ENCODE measurements around the gene VAV2.

VAV2 gene

DNA sequence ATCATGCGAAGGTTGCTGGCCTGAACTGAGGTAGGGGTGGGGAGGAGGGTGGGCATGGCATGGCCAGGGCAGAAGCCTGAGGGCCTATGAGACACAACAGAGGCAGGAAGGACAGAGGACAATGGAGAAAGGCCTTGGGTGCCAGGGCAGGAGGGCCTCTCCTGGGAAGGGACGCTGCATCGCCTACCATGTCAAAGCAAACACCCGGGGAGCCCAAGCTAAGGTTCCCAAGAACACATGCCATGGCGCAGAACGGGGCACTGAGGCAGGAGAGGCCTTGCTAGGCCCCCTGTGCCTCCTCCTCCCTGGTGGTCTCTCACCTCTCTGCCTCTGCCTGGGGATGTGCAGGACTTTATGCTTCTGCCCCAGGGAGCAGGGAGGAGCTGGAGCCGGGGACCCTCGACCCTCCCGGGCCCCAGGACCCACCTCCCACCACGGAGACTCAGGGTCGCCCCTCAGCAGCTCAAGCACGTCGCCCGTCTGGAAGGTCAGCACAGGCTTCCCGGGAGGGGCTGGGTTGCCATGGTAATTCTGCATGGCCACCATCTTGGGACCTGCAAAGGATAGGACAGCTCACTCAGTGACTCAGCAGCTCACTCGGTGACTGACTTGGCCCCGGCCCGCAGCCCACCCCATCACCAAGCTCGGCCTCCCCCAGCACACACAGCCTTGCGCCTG is 213.6 kb downstream of the VAV2 start:
- no peak overlapping the region for H3K4me3 ChIP-seq (ENCODE audit: low read depth, low read length)
- DNase-seq (ENCODE audit: low read depth), result no peak
- TF ChIP-seq, protein P1, sequence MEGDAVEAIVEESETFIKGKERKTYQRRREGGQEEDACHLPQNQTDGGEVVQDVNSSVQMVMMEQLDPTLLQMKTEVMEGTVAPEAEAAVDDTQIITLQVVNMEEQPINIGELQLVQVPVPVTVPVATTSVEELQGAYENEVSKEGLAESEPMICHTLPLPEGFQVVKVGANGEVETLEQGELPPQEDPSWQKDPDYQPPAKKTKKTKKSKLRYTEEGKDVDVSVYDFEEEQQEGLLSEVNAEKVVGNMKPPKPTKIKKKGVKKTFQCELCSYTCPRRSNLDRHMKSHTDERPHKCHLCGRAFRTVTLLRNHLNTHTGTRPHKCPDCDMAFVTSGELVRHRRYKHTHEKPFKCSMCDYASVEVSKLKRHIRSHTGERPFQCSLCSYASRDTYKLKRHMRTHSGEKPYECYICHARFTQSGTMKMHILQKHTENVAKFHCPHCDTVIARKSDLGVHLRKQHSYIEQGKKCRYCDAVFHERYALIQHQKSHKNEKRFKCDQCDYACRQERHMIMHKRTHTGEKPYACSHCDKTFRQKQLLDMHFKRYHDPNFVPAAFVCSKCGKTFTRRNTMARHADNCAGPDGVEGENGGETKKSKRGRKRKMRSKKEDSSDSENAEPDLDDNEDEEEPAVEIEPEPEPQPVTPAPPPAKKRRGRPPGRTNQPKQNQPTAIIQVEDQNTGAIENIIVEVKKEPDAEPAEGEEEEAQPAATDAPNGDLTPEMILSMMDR (IDR thresholded peaks at IDR 0.05; ENCODE audit: insufficient read depth, low read depth, low read length, missing control alignments), result no peak

- TF ChIP-seq, protein P1 (IDR thresholded peaks at IDR 0.05; ENCODE audit: insufficient read depth, low read depth, low read length, missing control alignments), result no peak
- H3K4me3 ChIP-seq (ENCODE audit: low read depth, low read length), result no peak overlapping the region
- no peak for DNase-seq (ENCODE audit: low read depth)
Measured at GRCh38 chr9:133777871-133778270, 214.3 kb downstream of the VAV2 start.

DNA sequence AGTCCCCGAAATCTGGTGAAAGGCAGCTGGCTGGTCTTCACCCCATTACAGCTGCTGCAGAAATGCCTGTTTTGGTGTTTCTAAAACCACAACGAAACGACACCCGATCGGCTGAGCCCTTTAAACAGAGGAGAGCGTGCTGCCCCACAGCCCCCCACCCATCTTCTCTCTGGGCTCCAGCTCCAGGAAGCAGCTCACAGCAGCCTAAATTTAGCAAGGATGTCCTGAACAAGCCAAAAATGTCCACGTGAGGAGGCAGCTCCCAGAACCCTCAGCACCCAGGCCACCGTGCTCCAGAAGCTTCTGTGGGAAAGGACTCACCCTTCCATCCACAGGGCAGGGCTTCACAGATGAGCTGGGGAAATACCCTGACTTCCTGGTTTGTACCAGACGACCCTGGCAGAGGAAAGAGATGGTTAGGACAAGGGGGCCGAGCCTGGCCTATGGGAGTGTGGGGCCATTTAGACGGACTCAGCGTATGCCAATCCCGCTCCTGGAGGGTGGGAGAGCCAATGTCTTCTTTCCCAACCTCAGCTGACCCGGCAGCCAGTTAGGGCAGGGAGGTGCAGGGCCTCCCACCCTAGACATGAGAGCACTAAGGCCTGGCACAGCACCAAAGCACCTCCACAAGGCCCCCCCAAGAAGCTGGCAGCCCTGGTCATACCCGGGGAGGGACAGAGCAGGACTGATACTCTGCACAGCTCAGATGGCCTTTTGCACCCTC is 214.9 kb downstream of the VAV2 start:
- TF ChIP-seq, protein P1 (IDR thresholded peaks at IDR 0.05; ENCODE audit: insufficient read depth, low read depth, low read length, missing control alignments), result no peak
- DNase-seq (ENCODE audit: low read depth), result no peak

DNA sequence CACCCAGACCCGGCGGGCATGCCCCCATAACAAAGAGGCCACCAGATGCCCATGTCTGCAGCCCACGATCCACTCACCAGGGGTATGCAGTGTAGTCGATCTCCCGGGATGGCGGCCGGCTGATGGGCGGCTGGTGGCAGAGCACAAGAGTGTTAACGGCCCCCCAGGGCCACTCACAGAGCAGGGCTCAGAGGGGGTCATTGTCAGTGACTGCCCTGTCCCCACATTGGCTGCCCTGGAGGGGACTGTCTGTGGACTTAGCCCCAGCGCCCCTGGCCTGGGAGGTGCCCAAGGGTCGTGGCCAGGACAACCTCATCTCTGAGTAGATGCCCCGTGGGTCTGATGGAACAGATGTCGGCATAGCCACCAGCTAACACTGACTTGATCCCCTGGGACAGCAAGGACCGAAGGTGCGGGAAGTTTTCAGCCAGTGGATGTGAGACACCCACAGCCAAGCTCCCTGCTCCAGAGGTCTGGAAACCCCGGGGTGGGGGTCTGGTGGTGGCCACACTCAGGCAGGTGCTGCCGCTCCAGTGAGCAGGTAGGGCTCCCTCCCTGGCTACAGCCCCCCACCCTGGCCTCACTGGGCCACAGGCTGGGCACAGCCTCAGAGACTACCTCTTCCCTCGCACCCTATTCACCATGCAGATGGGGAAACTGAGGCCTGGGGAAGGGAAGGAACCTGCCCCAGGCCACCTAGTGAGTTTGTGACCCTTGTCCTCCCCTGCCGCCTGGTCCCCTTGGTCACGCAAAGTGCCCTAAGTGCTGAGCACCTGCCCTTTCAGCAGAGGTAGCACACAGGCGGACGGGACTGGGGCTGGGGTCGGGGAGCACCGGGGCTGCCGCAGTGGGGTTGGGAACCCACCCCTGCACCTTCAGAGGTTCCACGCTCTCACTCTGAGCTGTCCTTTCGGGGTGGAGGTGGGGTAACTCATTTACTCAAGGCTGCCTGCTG is 215.9 kb downstream of the VAV2 start:
- no peak overlapping the region for H3K4me3 ChIP-seq (ENCODE audit: low read depth, low read length)
- no peak for DNase-seq (ENCODE audit: low read depth)
- TF ChIP-seq, protein P1 (IDR thresholded peaks at IDR 0.05; ENCODE audit: insufficient read depth, low read depth, low read length, missing control alignments), result no peak

More for the DNA sequence above, 214.9 kb downstream of the VAV2 start:
- H3K4me3 ChIP-seq (ENCODE audit: low read depth, low read length), result no peak overlapping the region

- no peak overlapping the region for H3K4me3 ChIP-seq (ENCODE audit: low read depth, low read length)
- no peak for DNase-seq (ENCODE audit: low read depth)
- TF ChIP-seq, protein P1 (IDR thresholded peaks at IDR 0.05; ENCODE audit: insufficient read depth, low read depth, low read length, missing control alignments), result no peak
Measured at GRCh38 chr9:133775291-133775690, 216.8 kb downstream of the VAV2 start.

DNA sequence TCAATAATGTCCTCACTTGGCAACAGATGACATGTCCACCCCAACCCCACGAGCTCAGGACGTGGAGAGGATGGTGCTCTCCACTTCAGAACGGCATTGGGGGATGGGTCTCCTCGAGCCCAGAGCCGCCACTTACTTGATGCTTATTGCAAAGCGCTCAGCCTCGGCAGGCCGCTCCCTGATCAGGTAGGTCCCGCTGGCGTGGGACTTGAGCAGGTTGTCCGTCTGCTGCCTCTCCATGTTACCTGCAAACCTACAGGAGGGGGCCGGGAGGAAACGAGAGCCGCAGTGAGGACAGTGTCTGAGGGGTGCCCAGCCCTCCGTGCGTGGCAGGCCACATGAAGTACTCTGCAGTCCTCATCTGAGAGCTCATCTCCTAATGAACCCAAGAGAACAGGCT is 217.3 kb downstream of the VAV2 start:
- no peak overlapping the region for H3K4me3 ChIP-seq (ENCODE audit: low read depth, low read length)
- DNase-seq (ENCODE audit: low read depth), result no peak
- TF ChIP-seq, protein P1 (IDR thresholded peaks at IDR 0.05; ENCODE audit: insufficient read depth, low read depth, low read length, missing control alignments), result no peak
